Suppressor macrophage treated with lipopolysaccharide for 4 hours (primary cell): Measurements from ENCODE around the gene NTN4.
"Not testable (repeated sequence)": the region's sequence is repeated elsewhere in the genome, so short reads cannot be mapped to it uniquely, and the experiment has no call there.

Experiments used
- DNase-seq: peaks from one replicate; pipeline ENCODE4 v3.0.0-alpha.2; 2020

NTN4 gene

GRCh38 chr12:95705143-95705542 lies 85.4 kb downstream of the NTN4 start:
- no peak for DNase-seq

DNA sequence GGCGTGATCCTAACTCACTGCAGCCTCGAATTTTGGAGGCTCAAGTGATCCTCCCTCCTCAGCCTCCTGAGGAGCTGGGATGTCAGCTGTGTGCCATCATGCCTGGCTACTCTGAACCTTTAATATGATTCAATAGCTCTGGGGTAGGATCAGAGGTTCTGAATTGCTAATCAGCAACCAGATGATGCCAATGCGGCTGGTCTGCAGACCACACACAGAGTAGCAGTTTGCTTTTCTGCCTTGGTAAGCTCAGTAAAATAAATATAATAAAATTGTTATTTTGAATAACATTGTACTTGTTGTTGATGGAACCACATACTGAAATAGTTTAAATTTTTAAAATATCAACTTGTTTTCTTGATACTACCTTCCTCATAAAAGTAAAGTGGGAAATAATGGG lies 86.6 kb downstream of the NTN4 start:
- DNase-seq = no peak

DNA sequence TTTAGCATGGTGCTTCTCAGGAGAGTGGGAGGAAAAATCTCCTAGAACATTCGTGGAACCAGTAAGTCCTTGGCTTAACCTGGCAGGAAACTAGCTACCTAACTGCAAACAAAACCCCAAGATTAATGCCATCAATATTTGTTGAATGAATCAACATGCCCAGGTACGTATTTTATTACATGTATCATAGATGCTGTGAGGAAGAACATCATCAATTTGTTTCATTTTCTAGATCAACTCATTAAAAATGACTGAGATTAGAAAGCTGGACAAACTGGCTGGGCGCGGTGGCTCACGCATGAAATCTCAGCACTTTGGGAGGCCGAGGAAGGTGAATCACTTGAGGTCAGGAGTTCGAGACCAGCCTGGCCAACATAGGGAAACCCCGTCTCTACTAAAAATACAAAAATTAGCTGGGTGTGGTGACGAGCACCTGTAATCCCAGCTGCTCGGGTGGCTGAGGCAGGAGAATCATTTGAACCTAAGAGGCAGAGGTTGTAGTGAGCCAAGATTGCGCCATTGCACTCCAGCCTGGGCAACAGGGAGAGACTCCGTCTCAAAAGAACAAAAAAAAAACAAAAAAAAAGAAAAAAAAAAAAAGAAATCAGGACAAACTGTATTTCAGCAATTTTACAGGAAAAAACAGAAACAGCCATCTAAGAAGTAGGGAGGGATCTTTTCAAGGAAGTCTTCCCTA lies 88.7 kb downstream of the NTN4 start:
- no peak for DNase-seq

DNA sequence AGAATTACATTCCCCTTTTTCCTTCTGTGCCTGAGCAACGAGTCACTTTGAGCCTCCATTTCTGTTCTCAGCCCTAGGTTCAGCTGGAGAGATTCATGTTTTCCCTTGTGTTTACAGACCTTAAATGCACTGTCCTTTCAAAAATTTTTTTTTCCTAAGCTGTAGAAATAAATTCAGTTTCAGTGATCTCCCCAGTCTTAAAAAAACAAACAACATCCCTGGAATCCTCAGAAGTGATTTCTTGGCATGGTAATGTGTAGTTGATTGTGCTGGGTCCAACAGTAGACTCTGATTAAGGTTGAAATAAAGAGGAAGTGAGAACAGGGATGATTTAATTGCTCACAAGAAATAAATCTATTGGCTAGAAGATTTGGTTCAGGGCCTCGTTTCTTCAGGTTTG lies 89.3 kb downstream of the NTN4 start:
- no peak for DNase-seq

- no peak for DNase-seq
These were observed 90.2 kb downstream of the NTN4 start for GRCh38 chr12:95700316-95700785.

GRCh38 chr12:95699579-95699978 lies 91.0 kb downstream of the NTN4 start:
- DNase-seq = no peak

- DNase-seq = no peak
These were observed 96.4 kb downstream of the NTN4 start for GRCh38 chr12:95694136-95694535.

DNA sequence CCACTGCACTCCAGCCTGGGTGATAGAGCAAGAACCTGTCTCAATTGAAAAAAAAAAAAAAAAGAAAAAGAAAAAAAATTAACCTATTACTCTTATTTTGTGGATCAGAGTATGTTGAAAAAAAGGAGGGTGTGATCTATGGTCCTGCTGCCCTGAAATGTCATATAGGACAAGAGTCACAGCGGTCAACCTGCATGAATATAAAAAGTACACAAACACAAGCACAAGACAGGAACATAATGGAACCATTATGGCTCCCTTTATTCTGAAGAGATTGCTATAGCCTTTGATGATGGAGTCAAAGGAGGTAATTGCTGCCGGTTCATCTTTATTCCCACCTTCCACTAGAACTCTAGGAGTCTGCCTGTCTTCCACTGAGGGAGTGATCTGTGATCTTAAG lies 96.9 kb downstream of the NTN4 start:
- no peak for DNase-seq

DNA sequence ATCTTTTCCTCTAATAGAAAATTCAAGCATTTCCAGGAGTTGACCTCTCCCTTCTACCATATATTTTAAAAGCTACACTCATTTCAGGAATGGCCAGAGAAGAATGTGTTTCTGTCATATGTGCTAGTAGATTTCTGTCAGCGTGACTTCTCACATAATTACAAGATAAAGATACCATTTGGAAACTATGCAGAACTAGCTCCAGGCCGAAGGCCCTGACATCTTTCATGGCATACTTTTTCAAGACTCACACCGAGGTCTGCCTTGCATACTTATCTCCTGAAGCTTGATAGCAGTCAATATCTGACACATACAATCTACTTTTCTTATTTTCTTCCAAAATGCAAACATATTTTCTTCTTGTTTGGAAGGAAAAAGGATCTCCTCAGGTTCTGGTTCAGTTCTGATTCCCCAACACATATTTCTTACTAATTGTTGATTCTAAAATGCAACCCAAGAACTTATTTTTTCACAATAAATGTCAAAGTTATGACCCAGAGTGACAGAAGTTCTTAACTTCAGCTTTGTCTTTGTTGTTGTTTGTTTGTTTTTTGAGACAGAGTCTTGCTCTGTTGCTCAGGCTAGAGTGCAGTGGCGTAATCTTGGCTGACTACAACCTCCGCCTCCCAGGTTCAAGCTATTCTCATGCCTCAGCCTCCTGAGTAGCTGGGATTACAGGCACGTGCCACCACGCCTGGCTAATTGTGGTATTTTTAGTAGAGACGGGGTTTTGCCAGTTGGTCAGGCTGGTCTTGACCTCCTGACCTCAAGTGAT lies 99.5 kb downstream of the NTN4 start:
- DNase-seq = no peak

- no peak for DNase-seq
These were observed 102.6 kb downstream of the NTN4 start for GRCh38 chr12:95687937-95688336.

DNA sequence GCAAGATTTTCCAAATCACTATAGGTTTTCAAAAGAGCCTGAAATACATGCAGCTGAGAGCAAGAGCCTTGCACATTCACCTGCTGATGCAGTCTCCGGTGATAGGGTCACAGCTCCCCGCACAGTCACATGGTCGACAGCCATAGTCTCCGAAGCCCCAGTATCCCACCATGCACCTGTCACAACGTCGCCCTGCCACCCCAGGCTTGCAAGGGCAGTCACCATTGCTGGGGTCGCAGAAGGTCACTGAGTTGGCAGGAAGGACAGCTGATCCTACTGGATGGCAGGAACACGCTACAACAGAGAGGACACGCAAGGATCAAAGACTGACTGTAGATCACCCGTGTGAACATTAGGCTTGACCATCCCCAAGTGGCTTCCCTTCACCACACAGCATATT lies 107.1 kb downstream of the NTN4 start:
- DNase-seq = no peak

- no peak for DNase-seq
These were observed 109.3 kb downstream of the NTN4 start for GRCh38 chr12:95681210-95681765.

DNA sequence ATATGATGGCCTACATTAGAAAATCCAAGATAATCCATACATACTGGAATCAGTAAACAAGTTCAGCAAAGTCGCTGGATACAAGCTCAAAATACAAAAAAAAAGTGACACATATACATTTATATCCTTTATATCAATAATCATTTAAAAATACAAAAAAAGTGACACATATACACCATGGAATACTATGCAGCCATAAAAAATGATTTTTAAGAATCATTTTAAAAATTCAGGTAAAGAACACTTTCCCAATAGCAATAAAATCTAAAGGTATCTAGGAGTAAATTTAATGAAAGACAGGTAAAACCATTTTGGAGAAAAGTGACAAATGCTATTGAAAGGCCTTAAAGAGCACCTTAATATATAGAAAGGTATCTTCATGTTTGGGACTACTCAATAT lies 111.9 kb downstream of the NTN4 start:
- DNase-seq = no peak

GRCh38 chr12:95677782-95678181 lies 112.8 kb downstream of the NTN4 start:
- DNase-seq = not testable (repeated sequence)

DNA sequence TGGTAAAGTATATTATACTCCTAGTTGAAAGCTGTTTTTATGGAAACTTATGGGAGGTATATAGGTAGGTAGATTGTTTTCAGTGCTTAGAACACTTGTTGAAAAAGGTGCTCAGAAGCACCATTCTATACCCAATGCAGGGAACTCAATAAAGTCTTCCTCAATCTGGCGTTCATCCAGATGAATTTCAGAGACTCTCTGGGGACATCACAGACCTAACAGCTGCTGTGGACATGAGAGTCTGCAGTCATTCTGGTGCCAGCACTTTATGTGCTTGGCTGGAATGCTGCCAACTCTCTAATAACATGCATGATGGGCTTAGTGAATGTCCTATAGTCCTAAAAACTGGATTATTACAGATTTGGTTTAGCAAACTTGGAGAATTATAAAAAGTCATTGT lies 115.9 kb downstream of the NTN4 start:
- no peak for DNase-seq

DNA sequence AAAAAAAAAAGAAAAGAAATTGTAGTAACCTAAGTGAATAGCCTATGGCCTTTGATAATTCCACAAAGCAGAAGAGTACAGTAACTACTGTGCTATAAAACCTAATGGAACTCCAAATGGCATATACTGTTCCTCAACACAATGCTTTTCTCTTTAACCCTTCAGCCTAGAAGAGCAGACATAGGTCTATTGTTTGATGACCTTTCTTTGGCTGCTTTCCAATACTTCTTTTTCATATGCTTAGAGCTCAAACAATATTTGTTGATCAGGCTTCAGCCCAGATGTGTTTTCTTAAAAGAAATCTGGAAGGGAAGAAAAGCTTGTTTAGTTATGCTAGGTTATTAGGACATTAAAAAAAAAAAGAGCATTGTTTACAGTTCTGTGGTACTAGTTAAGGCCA lies 116.4 kb downstream of the NTN4 start:
- DNase-seq = no peak

DNA sequence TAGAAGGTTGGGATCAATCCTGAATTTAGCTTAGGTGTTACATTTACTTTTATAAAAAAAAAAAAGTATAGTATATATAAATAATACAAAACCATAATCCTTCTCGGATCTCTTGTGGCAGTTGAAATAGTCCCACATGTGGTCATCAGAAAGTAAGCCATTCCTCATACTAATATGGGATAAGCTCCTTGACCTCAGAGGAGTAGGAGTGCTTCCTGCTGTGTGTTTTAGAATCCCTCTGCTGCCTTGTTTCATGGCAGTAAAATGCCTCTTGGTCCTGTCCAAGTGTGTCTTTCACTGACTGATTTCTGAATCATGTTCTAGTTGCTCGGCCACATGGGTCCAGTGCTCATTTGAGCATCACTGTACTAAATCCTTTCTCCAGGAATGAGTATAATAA lies 117.0 kb downstream of the NTN4 start:
- no peak for DNase-seq

DNA sequence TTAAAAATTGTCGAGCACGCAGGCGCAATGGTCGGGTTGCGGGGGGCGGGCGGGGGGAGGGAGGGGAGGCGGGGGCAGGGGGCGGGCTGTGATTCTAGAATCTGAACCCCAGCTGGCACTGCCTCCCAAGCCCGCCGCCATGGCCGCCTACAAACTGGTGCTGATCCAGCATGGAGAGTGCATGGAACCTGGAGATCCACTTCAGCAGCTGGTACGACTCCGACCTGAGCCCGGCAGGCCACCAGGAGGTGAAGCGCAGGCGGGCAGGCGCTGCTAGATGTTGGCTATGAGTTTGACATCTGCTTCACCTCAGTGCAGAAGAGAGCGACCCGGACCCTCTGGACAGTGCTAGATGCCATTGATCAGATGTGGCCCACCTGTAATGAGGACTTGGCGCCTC lies 118.4 kb downstream of the NTN4 start:
- no peak for DNase-seq

- DNase-seq = no peak
These were observed 119.3 kb downstream of the NTN4 start for GRCh38 chr12:95671265-95671664.

DNA sequence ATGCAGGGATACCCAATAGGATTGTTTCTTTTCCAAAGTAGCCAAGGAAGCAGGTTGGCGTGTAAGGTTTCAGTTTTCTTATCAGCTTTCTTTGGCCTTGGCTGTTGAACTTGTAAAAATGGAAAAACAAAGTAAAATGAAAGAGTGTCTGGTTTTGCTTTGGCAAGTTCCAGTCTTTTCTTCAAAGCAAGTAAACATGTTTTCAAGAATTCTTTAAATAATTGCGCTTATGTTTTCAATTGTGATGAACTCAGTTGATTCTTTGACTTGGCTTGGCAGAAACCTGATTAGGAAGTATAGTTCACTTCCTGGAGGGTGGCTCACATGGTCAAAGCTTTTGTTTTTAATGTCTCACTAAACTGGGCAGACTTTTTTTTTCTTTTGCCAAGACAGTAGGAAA lies 127.0 kb downstream of the NTN4 start:
- no peak for DNase-seq

DNA sequence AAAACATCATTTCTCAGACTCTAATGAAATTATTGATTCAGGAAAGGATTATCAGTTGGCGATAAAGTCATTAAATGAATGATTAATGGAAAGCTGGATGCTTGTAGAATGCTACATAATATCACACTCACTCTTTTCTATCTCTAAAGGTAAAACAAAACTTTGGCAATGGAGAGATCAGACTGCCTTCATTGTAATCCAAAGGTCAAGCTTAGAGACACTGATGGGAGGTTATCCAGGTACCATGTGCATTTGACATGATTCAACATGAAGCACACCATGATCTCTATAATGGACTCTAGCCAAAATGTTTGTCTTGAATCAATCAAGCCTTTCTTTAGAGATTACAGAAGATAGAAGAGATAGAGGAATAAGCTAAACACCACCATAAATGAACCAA lies 129.2 kb downstream of the NTN4 start:
- no peak for DNase-seq

DNA sequence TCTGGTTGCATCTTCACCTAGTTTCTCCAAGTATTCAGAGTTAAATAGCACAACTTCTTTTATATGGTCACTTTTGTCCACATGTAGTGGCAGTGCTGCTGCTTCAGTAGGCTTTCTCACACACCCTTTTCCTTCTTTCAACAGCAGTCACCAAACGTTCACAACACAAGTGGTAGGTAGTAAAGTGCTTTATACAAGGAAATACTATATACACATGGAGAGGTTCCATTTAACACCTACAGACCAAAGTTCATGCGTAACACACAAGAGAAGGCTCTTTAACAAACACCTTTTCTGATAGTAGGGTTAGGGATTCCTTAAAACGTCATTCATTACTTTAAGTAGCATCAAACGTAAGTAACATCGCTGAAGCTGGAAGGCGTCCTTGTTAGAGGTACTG lies 132.2 kb downstream of the NTN4 start:
- DNase-seq = no peak

GRCh38 chr12:95654665-95655064 lies 135.9 kb downstream of the NTN4 start:
- DNase-seq = not testable (repeated sequence)
